C4-2B (cell line): Measurements from ENCODE around the gene SLC38A2.

ENCODE experiments used
- H3K27ac ChIP-seq: fragments of 450-650 bp; 2 replicates; pipeline ENCODE4 v1.5.1; 2017
- ZFX ChIP-seq: fragments of 450-650 bp; IDR thresholded peaks from 2 replicates; pipeline ENCODE4 v1.6.1; 2017
- TF ChIP-seq, protein P1 (sequence below): fragments of 450-650 bp; conservative IDR thresholded peaks from 2 replicates; pipeline ENCODE4 v1.5.1; 2017; ENCODE audit warnings: mild to moderate bottlenecking

SLC38A2 gene

GRCh38 chr12:46359667-46360280 is 12.8 kb downstream of the SLC38A2 start:
- no peak overlapping the region for H3K27ac ChIP-seq
- TF ChIP-seq, protein P1, sequence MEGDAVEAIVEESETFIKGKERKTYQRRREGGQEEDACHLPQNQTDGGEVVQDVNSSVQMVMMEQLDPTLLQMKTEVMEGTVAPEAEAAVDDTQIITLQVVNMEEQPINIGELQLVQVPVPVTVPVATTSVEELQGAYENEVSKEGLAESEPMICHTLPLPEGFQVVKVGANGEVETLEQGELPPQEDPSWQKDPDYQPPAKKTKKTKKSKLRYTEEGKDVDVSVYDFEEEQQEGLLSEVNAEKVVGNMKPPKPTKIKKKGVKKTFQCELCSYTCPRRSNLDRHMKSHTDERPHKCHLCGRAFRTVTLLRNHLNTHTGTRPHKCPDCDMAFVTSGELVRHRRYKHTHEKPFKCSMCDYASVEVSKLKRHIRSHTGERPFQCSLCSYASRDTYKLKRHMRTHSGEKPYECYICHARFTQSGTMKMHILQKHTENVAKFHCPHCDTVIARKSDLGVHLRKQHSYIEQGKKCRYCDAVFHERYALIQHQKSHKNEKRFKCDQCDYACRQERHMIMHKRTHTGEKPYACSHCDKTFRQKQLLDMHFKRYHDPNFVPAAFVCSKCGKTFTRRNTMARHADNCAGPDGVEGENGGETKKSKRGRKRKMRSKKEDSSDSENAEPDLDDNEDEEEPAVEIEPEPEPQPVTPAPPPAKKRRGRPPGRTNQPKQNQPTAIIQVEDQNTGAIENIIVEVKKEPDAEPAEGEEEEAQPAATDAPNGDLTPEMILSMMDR = no peak
- no peak for TF ChIP-seq ZFX

GRCh38 chr12:46358791-46359666 is 13.5 kb downstream of the SLC38A2 start:
- no peak overlapping the region for H3K27ac ChIP-seq
- TF ChIP-seq, protein P1 = no peak
- no peak for TF ChIP-seq ZFX

DNA sequence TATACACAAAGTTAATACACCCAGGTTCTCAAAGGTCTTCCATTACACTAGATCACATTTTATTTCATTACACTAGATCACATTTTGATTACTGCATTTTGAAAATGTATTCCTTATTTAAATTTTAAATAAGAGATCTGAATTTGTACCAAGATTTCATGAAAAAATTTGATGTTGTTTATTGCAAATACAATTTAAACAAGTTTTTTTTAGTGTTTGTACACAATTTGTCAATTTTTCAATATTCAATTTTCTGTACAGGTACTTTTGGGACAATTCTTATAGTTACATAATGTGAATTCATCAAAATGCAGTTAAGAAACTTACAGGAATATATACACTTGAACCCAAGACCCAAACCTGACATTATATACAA is 14.3 kb downstream of the SLC38A2 start:
- TF ChIP-seq ZFX = no peak
- TF ChIP-seq, protein P1 = no peak
- H3K27ac ChIP-seq = no peak overlapping the region

DNA sequence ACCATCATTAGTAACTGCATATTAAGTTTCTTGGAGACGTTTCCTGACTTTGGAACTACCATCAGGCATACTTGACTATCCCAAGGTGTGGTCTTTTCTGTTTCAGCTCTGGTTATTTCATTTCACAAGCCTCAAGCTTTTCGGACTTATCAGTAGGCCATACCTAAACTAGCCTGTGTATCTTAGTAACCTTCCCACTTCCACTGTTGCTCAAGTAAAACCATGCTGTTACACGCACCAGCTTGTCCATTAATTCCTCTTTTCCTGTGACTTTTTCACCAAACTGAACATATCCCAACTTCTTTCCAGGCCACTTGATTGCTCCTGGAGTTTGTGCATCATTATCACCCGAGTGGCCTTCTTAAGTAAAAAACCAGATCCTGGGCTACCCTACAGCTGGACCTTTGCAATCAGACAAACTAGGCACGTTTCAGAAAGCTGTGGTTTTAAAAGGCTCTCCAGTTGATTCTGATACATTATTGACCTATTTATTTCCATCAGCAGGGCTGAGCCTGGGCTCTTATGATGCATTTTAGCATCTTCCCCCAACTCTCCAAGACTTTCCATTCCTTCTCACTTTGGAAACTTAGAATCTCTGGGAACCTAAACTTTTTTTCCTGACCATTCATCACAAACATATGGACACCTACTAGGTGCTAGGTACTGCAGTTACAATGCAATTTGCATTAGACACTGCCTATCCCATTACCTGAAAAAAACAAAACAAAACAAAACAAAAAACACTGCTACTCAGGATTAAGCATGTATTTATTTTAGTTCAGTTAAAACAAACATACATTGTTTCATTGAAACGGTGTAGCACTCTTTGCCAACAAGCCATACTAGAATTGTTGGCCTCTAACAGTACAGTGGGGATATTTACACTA is 14.9 kb downstream of the SLC38A2 start:
- TF ChIP-seq, protein P1 = no peak
- TF ChIP-seq ZFX = no peak
- H3K27ac ChIP-seq = no peak overlapping the region

GRCh38 chr12:46356655-46357437 is 15.7 kb downstream of the SLC38A2 start:
- no peak overlapping the region for H3K27ac ChIP-seq
- no peak for TF ChIP-seq ZFX
- TF ChIP-seq, protein P1 = no peak

- TF ChIP-seq ZFX = no peak
- TF ChIP-seq, protein P1 = no peak
- H3K27ac ChIP-seq = no peak overlapping the region
Measured at GRCh38 chr12:46354802-46355199, 17.8 kb downstream of the SLC38A2 start.
